ENCODE results near the gene MAPKAPK5. TPM values are rescaled to one million over a fixed set of nuclear protein-coding genes. Genes with fewer than 3 reads are reported as not detected.

The MAPKAPK5 gene
- total and polyA plus RNA-seq, 2 experiments from 2014 or later, result 45.1 to 49.1 TPM

- Histone ChIP-seq H3K27me3 (no peaks in the 10 kb centered on the region), H3K79me2 (no peaks in the 10 kb centered on the region), H3K9me2 (replicated peaks; ENCODE audit: insufficient read depth) (no peaks in the 10 kb centered on the region), H2AFZ (no peak overlapping the region), H3K4me3 (no peak overlapping the region), H3K4me2 (no peak overlapping the region), H3K9me3 (ENCODE audit: low read depth) (no peaks in the 10 kb centered on the region), H3K4me1 (ENCODE audit: insufficient read depth) (no peaks in the 10 kb centered on the region), H3K27ac (no peak overlapping the region), H3K36me3 (replicated peaks; ENCODE audit: insufficient read depth, low read depth) (no peaks in the 10 kb centered on the region), H4K20me1 (ENCODE audit: insufficient read depth, poor library complexity, severe bottlenecking) (no peaks in the 10 kb centered on the region)
- 93% methylated on average over 1 of the region's 1 CpG for WGBS (ENCODE audit: low lambda C conversion rate, missing lambda C conversion rate)
- no peak for DNase-seq (ENCODE audit: low spot score)
- TF ChIP-seq EZH2 (IDR thresholded peaks at IDR 0.05; ENCODE audit: borderline replicate concordance), result no peak
These were observed 39.7 kb downstream of the MAPKAPK5 start for GRCh38 chr12:111881716-111882115.

GRCh38 chr12:111886662-111887545 lies 44.9 kb downstream of the MAPKAPK5 start:
- no peaks in the 10 kb centered on the region for H3K4me1 ChIP-seq (ENCODE audit: insufficient read depth)
- TF ChIP-seq EZH2phosphoT487 (IDR thresholded peaks at IDR 0.05; ENCODE audit: low read depth, severe bottlenecking, unreplicated experiment) (no peak), EZH2 (IDR thresholded peaks at IDR 0.05; ENCODE audit: borderline replicate concordance) (no peak)
- TF ChIP-seq, protein P1, sequence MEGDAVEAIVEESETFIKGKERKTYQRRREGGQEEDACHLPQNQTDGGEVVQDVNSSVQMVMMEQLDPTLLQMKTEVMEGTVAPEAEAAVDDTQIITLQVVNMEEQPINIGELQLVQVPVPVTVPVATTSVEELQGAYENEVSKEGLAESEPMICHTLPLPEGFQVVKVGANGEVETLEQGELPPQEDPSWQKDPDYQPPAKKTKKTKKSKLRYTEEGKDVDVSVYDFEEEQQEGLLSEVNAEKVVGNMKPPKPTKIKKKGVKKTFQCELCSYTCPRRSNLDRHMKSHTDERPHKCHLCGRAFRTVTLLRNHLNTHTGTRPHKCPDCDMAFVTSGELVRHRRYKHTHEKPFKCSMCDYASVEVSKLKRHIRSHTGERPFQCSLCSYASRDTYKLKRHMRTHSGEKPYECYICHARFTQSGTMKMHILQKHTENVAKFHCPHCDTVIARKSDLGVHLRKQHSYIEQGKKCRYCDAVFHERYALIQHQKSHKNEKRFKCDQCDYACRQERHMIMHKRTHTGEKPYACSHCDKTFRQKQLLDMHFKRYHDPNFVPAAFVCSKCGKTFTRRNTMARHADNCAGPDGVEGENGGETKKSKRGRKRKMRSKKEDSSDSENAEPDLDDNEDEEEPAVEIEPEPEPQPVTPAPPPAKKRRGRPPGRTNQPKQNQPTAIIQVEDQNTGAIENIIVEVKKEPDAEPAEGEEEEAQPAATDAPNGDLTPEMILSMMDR (IDR thresholded peaks at IDR 0.05; ENCODE audit: poor library complexity), result no peak
- no peaks in the 10 kb centered on the region for H4K20me1 ChIP-seq (ENCODE audit: insufficient read depth, poor library complexity, severe bottlenecking)
- no peaks in the 10 kb centered on the region for H3K9me3 ChIP-seq (ENCODE audit: low read depth)
- H2AFZ ChIP-seq, result no peak overlapping the region
- no peak overlapping the region for H3K4me3 ChIP-seq
- whole genome bisulfite sequencing (ENCODE audit: low lambda C conversion rate, missing lambda C conversion rate), result 87% methylated on average over 7 of the region's 7 CpGs
- H3K27me3 ChIP-seq, result no peaks in the 10 kb centered on the region
- no peaks in the 10 kb centered on the region for H3K9me2 ChIP-seq (replicated peaks; ENCODE audit: insufficient read depth)
- DNase-seq (ENCODE audit: low spot score), result no peak
- no peak overlapping the region for H3K4me2 ChIP-seq
- H3K36me3 ChIP-seq (replicated peaks; ENCODE audit: insufficient read depth, low read depth), result no peaks in the 10 kb centered on the region
- H3K27ac ChIP-seq, result no peak overlapping the region
- no peaks in the 10 kb centered on the region for H3K79me2 ChIP-seq

DNA sequence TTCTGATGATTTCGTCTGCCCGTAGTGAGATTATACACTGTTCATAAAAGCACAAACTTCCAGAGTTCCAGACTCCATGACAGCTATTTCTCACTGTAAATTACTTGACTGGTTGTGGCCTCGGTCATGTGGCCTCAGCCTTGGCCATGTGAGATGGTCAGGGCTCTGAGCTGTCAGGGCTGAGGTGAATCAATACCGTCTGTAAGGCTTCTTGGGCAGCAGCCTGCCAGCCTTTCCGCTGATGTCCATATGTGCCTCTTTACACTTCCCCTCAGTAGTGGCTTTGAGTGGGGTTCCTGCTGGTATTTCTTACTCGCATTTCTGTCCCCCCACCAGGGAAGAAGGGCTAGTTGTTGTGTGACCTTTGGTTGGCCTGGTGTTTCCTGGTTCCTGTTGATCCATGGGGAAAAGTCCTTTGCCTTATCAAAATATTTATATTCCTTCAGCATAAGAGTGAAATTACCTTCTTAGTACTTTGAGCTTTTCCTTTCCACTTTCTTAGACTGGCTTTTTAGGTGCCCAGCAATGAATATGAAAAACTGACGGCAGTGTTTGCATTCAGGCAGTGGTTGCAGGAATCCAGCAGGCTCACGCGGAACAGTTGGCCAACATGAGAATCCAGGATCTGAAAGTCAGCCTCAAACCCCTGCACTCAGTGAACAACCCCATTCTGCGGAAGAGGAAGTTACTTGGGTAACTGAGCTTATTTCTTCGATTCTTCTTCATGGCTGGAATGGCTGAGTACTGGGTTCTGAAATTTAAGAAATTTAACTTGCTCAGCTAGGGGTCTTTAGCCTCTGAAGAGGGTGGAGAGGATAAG lies 46.1 kb downstream of the MAPKAPK5 start:
- Histone ChIP-seq H3K9me3 (ENCODE audit: low read depth) (no peaks in the 10 kb centered on the region), H3K27me3 (no peaks in the 10 kb centered on the region), H3K4me1 (ENCODE audit: insufficient read depth) (no peaks in the 10 kb centered on the region), H3K9me2 (replicated peaks; ENCODE audit: insufficient read depth) (no peaks in the 10 kb centered on the region), H3K4me3 (no peak overlapping the region), H3K36me3 (replicated peaks; ENCODE audit: insufficient read depth, low read depth) (no peaks in the 10 kb centered on the region), H2AFZ (no peak overlapping the region), H3K4me2 (no peak overlapping the region), H3K79me2 (no peaks in the 10 kb centered on the region), H3K27ac (no peak overlapping the region), H4K20me1 (ENCODE audit: insufficient read depth, poor library complexity, severe bottlenecking) (no peaks in the 10 kb centered on the region)
- 96% methylated on average over 11 of the region's 11 CpGs for WGBS (ENCODE audit: low lambda C conversion rate, missing lambda C conversion rate)
- DNase-seq (ENCODE audit: low spot score), result no peak
- TF ChIP-seq EZH2 (IDR thresholded peaks at IDR 0.05; ENCODE audit: borderline replicate concordance) (no peak), EZH2phosphoT487 (IDR thresholded peaks at IDR 0.05; ENCODE audit: low read depth, severe bottlenecking, unreplicated experiment) (no peak)
- TF ChIP-seq, protein P1 (IDR thresholded peaks at IDR 0.05; ENCODE audit: poor library complexity), result no peak

DNA sequence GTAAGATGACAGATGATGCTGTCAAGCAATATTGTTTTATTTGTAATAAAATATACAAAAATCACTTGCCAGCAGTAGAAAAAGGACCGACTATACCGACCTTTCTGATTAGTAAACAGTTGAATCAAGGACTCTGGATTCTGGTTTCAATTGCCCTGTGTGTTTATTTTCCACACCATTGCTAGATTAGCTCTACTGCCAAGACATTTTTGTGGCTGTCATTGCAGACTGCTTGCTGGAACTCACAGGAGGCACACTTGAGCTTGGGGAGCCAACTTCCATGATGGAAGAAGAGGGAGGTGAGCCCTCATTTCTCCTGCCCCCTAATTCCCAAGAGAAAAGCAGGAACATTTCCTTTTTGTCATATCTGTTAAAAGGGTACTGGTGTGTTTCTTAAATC lies 51.3 kb downstream of the MAPKAPK5 start:
- Histone ChIP-seq H2AFZ (no peak overlapping the region), H3K4me3 (no peak overlapping the region), H3K9me2 (replicated peaks; ENCODE audit: insufficient read depth) (no peaks in the 10 kb centered on the region), H3K27ac (no peak overlapping the region), H3K9me3 (ENCODE audit: low read depth) (no peaks in the 10 kb centered on the region), H3K36me3 (replicated peaks; ENCODE audit: insufficient read depth, low read depth) (no peaks in the 10 kb centered on the region), H3K27me3 (no peaks in the 10 kb centered on the region), H3K4me2 (no peak overlapping the region), H3K4me1 (ENCODE audit: insufficient read depth) (no peaks in the 10 kb centered on the region), H3K79me2 (no peaks in the 10 kb centered on the region), H4K20me1 (ENCODE audit: insufficient read depth, poor library complexity, severe bottlenecking) (no peaks in the 10 kb centered on the region)
- no peak for TF ChIP-seq EZH2phosphoT487 (IDR thresholded peaks at IDR 0.05; ENCODE audit: low read depth, severe bottlenecking, unreplicated experiment)
- no peak for TF ChIP-seq EZH2 (IDR thresholded peaks at IDR 0.05; ENCODE audit: borderline replicate concordance)
- TF ChIP-seq, protein P1 (IDR thresholded peaks at IDR 0.05; ENCODE audit: poor library complexity), result no peak
- no peak for DNase-seq (ENCODE audit: low spot score)
- WGBS (ENCODE audit: low lambda C conversion rate, missing lambda C conversion rate), result 79% methylated on average over 2 of the region's 2 CpGs

All from hepatocyte (in vitro differentiated cells).